Thoracic aorta (tissue), 2 donors: Measurements from ENCODE around the gene CCL20. TPM values are rescaled to one million over a fixed set of nuclear protein-coding genes. Genes with fewer than 3 reads are reported as not detected.
A peak's percentile ranks its signal among the peaks of the same experiment; 100 is the strongest.

Experiments
- ATAC-seq: fragments of 150-250 bp; one replicate; pipeline ENCODE4 v1.8.0; 2017; ENCODE audit warnings: low read depth; ENCODE audit not compliant: insufficient number of reproducible peaks, low FRiP score
- DNase-seq: peaks from one replicate; pipeline ENCODE4 v3.0.0-alpha.2; 2020; ENCODE audit warnings: low spot score
- H3K27ac ChIP-seq, 2 donors: fragments of 200-600 bp; sonication (generic); 1 replicate in 1 of 2; 2 replicates in 1 of 2; pipeline ENCODE4 v1.5.1; 2016; ENCODE audit warnings: mild to moderate bottlenecking in 2 of 2, moderate library complexity in 2 of 2
- H3K27me3 ChIP-seq: fragments of 200-600 bp; sonication (generic); replicated peaks from 2 replicates; pipeline ENCODE4 v1.6.0; 2016; ENCODE audit warnings: mild to moderate bottlenecking; ENCODE audit not compliant: insufficient read depth
- H3K36me3 ChIP-seq: fragments of 200-600 bp; sonication (generic); one replicate; pipeline ENCODE4 v1.5.1; 2016
- H3K4me1 ChIP-seq, 2 donors: fragments of 200-600 bp; sonication (generic); 1 replicate in 1 of 2; 2 replicates in 1 of 2; pipeline versions ENCODE4 v1.5.1 to v1.6.0; 2016; ENCODE audit warnings: low read depth in 2 of 2, mild to moderate bottlenecking in 1 of 2; ENCODE audit not compliant: control insufficient read depth in 1 of 2
- H3K4me3 ChIP-seq: fragments of 200-600 bp; sonication (generic); 2 replicates; pipeline ENCODE4 v1.5.1; 2016; ENCODE audit warnings: mild to moderate bottlenecking
- H3K9me3 ChIP-seq: fragments of 200-600 bp; sonication (generic); 2 replicates; pipeline ENCODE4 v1.5.1; 2016
- CTCF ChIP-seq: fragments of 200-600 bp; sonication (generic); IDR thresholded peaks from one replicate; pipeline ENCODE4 v1.5.1; 2019; ENCODE audit warnings: antibody characterized with exemption
- total RNA-seq, 2 donors: library from RNA; depleted of rRNA; stranded (reverse); fragments of >200 nt; gene quantifications; one replicate each; pipeline versions ENCODE4 v1.1.0 to v1.2.3, GENCODE V29; 2016

Gene CCL20
- total RNA-seq, 2 donors from 2014 or later = 12.1 TPM; not detected in 1

- DNase-seq (no peak), ATAC-seq (no peak)
Measured at GRCh38 chr2:227782804-227783203, 30.8 kb upstream of the CCL20 start.

DNA sequence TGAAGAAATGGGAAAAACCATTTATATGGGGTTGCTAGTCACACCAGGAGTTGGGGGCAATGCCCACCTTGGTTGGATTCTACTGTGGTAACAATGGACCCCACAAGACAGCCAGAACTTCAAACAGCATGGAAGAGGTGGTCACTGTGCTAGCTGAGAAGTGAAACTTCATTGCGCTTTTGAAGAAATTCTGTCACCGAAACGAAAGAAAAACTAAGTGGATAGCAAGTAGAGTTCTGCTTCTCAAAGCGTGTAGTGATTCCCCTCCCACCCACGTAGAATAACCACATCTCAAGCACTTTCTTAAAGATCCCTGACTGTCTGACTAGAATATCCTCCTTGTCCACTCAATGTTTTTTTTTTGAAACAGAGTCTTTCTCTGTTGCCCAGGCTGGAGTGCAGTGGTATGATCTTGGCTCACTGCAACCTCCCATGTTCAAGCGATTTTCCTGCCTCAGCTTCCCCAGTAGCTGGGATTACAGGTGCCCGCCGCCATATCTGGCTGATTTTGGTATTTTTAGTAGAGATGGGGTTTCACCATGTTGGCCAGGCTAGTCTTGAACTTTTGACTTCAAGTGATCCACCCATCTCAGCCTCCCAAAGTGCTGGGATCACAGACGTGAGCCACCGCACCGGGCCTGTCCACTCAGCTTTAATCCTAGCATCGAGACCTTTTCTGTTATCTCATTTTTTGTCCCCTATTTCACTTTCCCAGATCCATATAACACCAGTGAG is 30.1 kb upstream of the CCL20 start:
- Histone ChIP-seq H3K9me3 (no peaks in the 10 kb centered on the region), H3K27ac (no peak overlapping the region), H3K4me3 (peak overlapping the region; percentile 54), H3K36me3 (no peaks in the 10 kb centered on the region), H3K27me3 (no peaks in the 10 kb centered on the region), H3K4me1 (no peaks in the 10 kb centered on the region)
- DNase-seq (no peak), ATAC-seq (no peak)
- TF ChIP-seq CTCF = no peak

More at GRCh38 chr2:227782804-227783203, 30.8 kb upstream of the CCL20 start:
- Histone ChIP-seq H3K4me1 (no peaks in the 10 kb centered on the region), H3K9me3 (no peaks in the 10 kb centered on the region), H3K27ac (no peak overlapping the region), H3K4me3 (no peak overlapping the region), H3K36me3 (no peaks in the 10 kb centered on the region), H3K27me3 (no peaks in the 10 kb centered on the region)
- no peak for TF ChIP-seq CTCF

DNA sequence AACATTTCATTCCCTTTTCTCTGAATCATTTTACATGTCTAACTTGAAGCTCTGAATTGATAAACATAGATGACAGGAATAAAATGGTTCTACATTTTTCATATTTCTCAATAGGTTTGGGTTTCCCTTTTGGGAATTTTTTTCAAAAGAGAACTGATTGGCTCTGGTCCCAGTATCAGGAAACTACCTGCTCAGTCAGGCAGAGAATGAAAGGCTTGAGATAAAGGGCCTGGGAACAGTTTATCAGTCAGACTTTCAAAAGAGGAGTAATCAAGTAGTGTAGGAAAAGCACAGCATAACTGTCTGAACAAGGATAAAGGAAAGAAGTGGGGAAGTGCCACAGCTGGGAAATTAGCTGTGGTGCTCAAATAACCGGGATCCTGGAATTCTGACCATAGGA is 28.3 kb upstream of the CCL20 start:
- Histone ChIP-seq H3K27me3 (no peaks in the 10 kb centered on the region), H3K9me3 (no peaks in the 10 kb centered on the region), H3K4me3 (no peak overlapping the region), H3K4me1 (peaks cover 0 to 3% of the 10 kb centered on the region in 2 donors), H3K36me3 (no peaks in the 10 kb centered on the region), H3K27ac (no peak overlapping the region)
- TF ChIP-seq CTCF = no peak
- no peak for ATAC-seq
- no peak for DNase-seq

- H3K36me3 ChIP-seq = no peaks in the 10 kb centered on the region
- H3K9me3 ChIP-seq = no peaks in the 10 kb centered on the region
- no peak overlapping the region for H3K4me3 ChIP-seq
- peaks cover 0 to 3% of the 10 kb centered on the region in 2 donors for H3K4me1 ChIP-seq
- ATAC-seq (no peak), DNase-seq (no peak)
- H3K27me3 ChIP-seq = no peaks in the 10 kb centered on the region
- no peak for TF ChIP-seq CTCF
- no peak overlapping the region for H3K27ac ChIP-seq
Measured at GRCh38 chr2:227788561-227789018, 25.1 kb upstream of the CCL20 start.

- DNase-seq = no peak
- Histone ChIP-seq H3K4me3 (no peak overlapping the region), H3K4me1 (peaks cover 0 to 3% of the 10 kb centered on the region in 2 donors), H3K36me3 (no peaks in the 10 kb centered on the region), H3K9me3 (no peaks in the 10 kb centered on the region), H3K27me3 (no peaks in the 10 kb centered on the region), H3K27ac (no peak overlapping the region)
- ATAC-seq = no peak
- TF ChIP-seq CTCF = no peak
Measured at GRCh38 chr2:227789803-227790202, 23.8 kb upstream of the CCL20 start.
